Activated CD8-positive, alpha-beta memory T cell treated with anti-CD3 and anti-CD28 coated beads, Interleukin-2, amount 10 ng/mL, durations not matched to agents 7 days and 5 days (primary cell): ENCODE measurements around the gene CLIP2. TPM values are rescaled to one million over a fixed set of nuclear protein-coding genes. Genes with fewer than 3 reads are reported as not detected.
"Not testable (repeated sequence)": the region's sequence is repeated elsewhere in the genome, so short reads cannot be mapped to it uniquely, and the experiment has no call there.

Experiments used
- ATAC-seq: fragments of 150-1000 bp; cut with Tn5 transposase; one replicate; pipeline ENCODE4 v1.10.0; 2021; ENCODE audit warnings: moderate library complexity
- CTCF ChIA-PET: fragments of 350-600 bp; sonication (Branson Sonifier 250); formaldehyde crosslinking; loops from one replicate; lab custom pipeline; 2021; ENCODE audit warnings: antibody characterized with exemption; lab: Charles Lee
- DNase-seq: peaks from one replicate; pipeline ENCODE4 v3.0.0-alpha.2; 2020
- H3K27ac Mint-ChIP-seq: one replicate; pipeline ENCODE4 v1.8.0; 2021; ENCODE audit warnings: mild to moderate bottlenecking, mixed read lengths
- H3K27me3 Mint-ChIP-seq: one replicate; pipeline ENCODE4 v1.8.0; 2021; ENCODE audit warnings: mixed read lengths
- H3K36me3 Mint-ChIP-seq: one replicate; pipeline ENCODE4 v1.8.0; 2021; ENCODE audit warnings: mild to moderate bottlenecking, mixed read lengths
- H3K4me1 Mint-ChIP-seq: one replicate; pipeline ENCODE4 v1.8.0; 2021; ENCODE audit warnings: mixed read lengths
- H3K4me3 Mint-ChIP-seq: one replicate; pipeline ENCODE4 v1.8.0; 2021; ENCODE audit warnings: mild to moderate bottlenecking, moderate library complexity, mixed read lengths
- H3K9me3 Mint-ChIP-seq: one replicate; pipeline ENCODE4 v1.8.0; 2022; ENCODE audit warnings: low read depth, mixed read lengths
- total RNA-seq, 2 experiments: library from RNA; stranded (reverse); gene quantifications; one replicate each; pipeline ENCODE4 v1.2.3, GENCODE V29; 2021

The CLIP2 gene
- total RNA-seq, 2 experiments from 2014 or later: 1.9 to 4.6 TPM

DNA sequence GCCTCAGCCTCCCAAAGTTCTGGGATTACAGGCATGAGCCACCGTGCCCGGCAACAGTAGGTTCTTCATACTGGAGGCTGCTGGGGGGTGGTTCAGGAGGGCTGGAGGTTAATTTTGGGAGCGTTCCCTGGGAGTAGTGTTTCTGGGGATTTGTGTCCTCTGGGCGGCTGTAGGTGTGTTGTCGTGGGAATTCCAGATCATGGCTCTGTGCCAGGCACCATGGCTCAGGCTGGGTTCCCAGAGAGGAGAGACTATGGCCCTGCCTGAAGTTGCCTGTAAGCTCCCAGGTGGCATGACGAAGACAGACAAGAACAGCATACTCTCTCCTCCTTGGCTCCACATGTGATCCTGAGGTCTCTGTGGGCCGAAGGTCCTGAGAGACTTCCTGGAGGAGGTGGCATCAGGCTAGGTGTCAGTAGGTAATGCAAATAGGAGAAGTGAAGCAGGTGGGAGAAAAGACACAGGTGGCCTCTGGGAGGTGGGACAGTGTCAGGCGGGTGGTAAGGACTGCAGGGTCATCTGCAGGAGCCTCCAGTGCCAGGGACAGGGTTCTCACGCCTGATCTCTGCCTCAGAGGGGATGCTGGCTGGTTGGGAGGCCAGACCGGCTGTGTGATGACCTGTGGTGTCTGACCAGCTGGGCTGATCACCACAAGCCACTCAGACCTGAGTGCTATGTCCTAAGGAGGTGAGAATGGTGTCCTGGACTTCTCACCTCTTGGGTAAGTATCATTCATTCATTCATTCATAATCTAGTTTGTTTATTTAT lies 18.7 kb downstream of the CLIP2 start:
- Mint-ChIP-seq H3K9me3 (no peaks in the 10 kb centered on the region), H3K4me3 (no peak overlapping the region), H3K4me1 (peaks cover 28% of the 10 kb centered on the region), H3K27me3 (peaks cover 14% of the 10 kb centered on the region), H3K36me3 (no peaks in the 10 kb centered on the region), H3K27ac (no peak overlapping the region)
- DNase-seq (no peak), ATAC-seq (no peak)
- CTCF ChIA-PET: interaction anchor here (1.8 kb wide), 1 partner anchor 101 kb away, joined by 8 read pairs; no protein-coding TSS in a partner anchor

DNA sequence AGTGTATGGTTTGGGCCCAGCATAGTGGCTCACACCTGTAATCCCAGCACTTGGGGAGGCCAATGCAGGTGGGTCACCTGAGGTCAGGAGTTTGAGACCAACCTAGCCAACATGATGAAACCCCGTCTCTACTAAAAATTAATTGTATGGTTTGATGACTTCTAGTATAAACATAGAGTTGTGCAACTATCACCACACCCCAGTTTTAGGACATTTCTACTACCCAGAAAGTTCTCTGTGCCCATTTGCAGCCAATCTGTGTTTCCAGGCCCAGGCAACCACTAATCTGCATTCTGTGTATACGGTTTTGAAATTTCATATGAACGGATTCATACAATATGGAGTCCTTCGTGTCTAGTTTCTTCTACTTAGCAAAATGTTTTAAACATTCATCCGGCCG lies 20.0 kb downstream of the CLIP2 start:
- H3K4me1 Mint-ChIP-seq: peaks cover 28% of the 10 kb centered on the region
- CTCF ChIA-PET: no interaction called here

DNA sequence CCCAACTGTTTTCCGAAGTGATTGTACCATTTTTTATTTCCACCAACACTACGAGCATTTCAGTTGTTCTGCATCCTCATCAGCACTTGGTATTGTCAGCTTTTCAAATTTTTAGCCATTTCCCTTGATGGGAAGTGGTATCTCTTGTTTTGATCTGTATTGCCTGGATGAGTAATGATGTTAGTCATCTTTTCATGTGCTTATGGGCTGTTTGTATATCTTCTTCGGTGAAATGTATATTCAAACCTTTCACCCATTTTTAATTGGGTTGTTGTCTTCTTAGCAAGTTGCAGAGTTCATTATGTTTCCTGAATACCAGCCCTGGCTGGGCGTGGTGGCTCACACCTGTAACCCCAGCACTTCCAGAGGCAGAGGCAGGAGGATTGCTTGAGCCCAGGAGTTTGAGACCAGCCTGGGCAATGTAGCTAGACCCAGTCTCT lies 22.1 kb downstream of the CLIP2 start:
- no peaks in the 10 kb centered on the region for H3K36me3 Mint-ChIP-seq
- DNase-seq (no peak), ATAC-seq (no peak)
- H3K27me3 Mint-ChIP-seq: peaks cover 10% of the 10 kb centered on the region
- H3K9me3 Mint-ChIP-seq: no peaks in the 10 kb centered on the region
- no peak overlapping the region for H3K27ac Mint-ChIP-seq
- H3K4me1 Mint-ChIP-seq: peaks cover 20% of the 10 kb centered on the region
- CTCF ChIA-PET: no interaction called here
- H3K4me3 Mint-ChIP-seq: no peak overlapping the region

More for the DNA sequence above, 20.0 kb downstream of the CLIP2 start:
- H3K27ac Mint-ChIP-seq: no peak overlapping the region
- H3K4me3 Mint-ChIP-seq: no peak overlapping the region
- no peaks in the 10 kb centered on the region for H3K36me3 Mint-ChIP-seq
- ATAC-seq: no peak
- no peak for DNase-seq
- no peaks in the 10 kb centered on the region for H3K9me3 Mint-ChIP-seq
- H3K27me3 Mint-ChIP-seq: peaks cover 14% of the 10 kb centered on the region

DNA sequence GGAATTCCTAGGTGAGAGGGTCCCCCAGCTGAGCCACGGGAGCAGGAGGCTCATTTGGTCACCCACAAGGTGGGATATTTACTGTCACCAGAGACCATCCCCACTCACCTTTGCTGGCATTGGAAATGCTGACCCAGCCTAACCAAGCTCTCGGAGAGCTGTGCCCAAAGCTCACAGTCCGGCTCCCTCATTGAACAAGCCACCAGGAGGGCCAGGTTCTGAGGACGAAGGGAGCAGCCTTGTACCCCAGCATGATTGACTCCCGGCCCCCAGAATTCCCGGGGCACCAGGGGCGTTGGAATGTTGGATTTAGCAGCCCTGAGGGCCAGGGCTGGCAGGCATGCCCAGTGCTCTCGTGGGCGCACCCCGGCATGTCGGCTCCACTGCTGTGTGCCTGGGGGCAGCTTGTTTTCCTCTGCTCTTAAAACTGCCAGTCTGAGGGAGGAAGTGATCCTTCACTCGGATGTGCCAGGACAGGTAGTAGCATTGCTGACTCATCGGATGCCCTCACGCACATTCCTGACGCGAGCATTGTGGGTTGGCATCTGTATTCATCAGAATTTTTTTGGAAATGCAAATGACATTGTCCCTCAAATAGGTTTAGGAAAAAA lies 23.3 kb downstream of the CLIP2 start:
- H3K27me3 Mint-ChIP-seq: peaks cover 6% of the 10 kb centered on the region
- DNase-seq (no peak), ATAC-seq (no peak)
- no peak overlapping the region for H3K27ac Mint-ChIP-seq
- H3K36me3 Mint-ChIP-seq: no peaks in the 10 kb centered on the region
- CTCF ChIA-PET: no interaction called here
- H3K4me1 Mint-ChIP-seq: peaks cover 10% of the 10 kb centered on the region
- no peaks in the 10 kb centered on the region for H3K9me3 Mint-ChIP-seq
- H3K4me3 Mint-ChIP-seq: no peak overlapping the region

DNA sequence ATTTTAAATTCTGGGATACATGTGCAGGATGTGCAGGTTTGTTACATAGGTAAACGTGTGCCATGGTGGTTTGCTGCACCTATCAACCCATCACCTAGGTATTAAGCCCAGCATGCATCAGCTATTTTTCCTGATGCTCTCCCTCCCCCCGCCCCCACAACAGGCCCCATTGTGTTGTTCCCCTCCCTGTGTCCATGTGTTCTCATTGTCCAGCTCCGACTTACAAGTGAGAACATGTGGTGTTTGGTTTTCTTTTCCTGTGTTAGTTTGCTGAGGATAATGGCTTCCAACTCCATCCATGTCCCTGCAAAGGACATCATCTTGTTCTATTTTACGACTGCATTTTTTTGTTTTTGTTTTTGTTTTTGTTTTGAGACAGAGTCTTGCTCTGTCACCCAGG lies 26.7 kb downstream of the CLIP2 start:
- DNase-seq, ATAC-seq, H3K27me3 Mint-ChIP-seq, H3K9me3 Mint-ChIP-seq, CTCF ChIA-PET, H3K4me1 Mint-ChIP-seq, H3K36me3 Mint-ChIP-seq, H3K27ac Mint-ChIP-seq, H3K4me3 Mint-ChIP-seq: not testable (repeated sequence)

DNA sequence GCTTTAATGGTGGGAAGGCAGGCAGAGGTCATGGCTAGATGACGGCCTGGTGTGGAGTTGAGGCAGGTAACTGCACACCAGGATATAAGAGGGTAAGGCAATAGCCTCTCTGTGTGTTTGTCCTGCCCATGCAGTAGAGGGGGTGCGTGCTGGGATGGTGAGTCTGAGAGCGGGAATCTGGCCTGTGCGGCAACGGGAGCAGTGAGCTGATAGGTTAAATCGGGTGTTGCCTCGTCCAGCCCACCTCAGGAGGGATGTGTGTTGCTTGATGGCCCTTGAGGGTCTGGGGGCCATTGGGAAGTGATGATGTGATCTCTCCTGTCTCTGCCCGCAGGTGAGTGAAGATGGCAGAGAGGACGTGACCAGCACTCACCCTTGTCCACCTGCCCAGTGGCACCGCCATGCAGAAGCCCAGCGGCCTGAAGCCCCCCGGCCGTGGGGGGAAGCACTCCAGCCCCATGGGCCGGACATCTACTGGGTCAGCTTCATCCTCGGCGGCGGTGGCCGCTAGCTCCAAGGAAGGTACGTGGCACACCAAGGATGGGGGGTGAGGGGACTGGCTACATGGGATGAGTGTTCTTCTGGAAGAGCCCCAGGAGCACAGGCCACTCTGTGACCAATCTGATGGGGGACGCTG lies 28.1 kb downstream of the CLIP2 start:
- no peaks in the 10 kb centered on the region for H3K36me3 Mint-ChIP-seq
- CTCF ChIA-PET: no interaction called here
- no peaks in the 10 kb centered on the region for H3K27me3 Mint-ChIP-seq
- H3K4me1 Mint-ChIP-seq: peaks cover 3% of the 10 kb centered on the region
- H3K9me3 Mint-ChIP-seq: no peaks in the 10 kb centered on the region
- H3K27ac Mint-ChIP-seq: no peak overlapping the region
- DNase-seq (no peak), ATAC-seq (no peak)
- no peak overlapping the region for H3K4me3 Mint-ChIP-seq

DNA sequence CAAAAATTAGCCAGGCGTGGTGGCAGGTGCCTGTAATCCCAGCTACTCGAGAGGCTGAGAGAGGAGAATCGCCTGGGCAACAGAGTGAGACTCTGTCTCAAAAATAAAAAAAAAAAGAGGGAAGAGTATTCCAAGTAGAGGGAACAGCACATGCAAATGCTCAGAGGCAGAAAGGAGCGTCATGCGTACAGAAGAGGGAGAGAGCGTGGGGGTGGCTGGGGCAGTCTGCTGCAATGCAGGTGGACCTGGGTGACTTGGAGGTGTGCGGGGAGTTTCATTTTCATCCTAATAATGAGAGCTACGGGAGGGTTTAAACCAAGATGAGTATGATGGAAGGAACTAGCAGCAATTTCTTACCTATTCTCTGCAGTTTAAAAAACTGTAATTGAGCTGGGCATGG lies 28.8 kb downstream of the CLIP2 start:
- no peak for ATAC-seq
- CTCF ChIA-PET: no interaction called here
- DNase-seq: no peak
- Mint-ChIP-seq H3K36me3 (no peaks in the 10 kb centered on the region), H3K27me3 (no peaks in the 10 kb centered on the region), H3K4me3 (no peak overlapping the region), H3K4me1 (peaks cover 1% of the 10 kb centered on the region), H3K9me3 (no peaks in the 10 kb centered on the region), H3K27ac (no peak overlapping the region)

DNA sequence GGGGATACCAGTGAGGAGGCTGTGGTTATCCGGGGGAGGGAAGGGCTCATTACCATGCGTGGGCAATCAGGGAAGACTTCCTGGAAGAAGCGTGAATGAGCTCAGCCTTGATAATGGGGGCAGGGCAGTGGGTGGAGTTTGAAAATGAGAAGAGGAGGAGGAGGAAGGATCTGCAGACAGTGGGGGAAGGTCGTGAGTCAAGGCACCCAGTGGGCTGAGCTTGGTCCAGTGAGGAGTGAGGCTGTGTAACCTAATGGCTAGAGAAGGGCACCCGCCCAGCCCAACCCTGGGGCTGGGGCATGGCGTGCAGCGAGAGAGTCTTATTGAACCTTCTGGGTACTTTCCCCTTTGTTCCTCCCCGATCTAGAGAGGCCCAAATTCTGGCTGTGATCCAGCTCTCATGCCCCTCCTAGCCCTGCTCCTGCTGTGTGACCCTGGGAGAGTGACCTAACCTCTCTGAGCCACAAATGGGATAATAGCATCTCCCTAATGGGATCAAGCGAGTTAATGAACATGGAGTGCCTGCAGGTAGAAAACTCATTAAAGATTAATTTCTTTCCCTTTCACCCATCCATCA lies 31.5 kb downstream of the CLIP2 start:
- Mint-ChIP-seq H3K4me3 (no peak overlapping the region), H3K4me1 (peaks cover 1% of the 10 kb centered on the region), H3K27me3 (no peaks in the 10 kb centered on the region), H3K9me3 (no peaks in the 10 kb centered on the region), H3K27ac (no peak overlapping the region), H3K36me3 (no peaks in the 10 kb centered on the region)
- DNase-seq (no peak), ATAC-seq (no peak)
- CTCF ChIA-PET: no interaction called here

DNA sequence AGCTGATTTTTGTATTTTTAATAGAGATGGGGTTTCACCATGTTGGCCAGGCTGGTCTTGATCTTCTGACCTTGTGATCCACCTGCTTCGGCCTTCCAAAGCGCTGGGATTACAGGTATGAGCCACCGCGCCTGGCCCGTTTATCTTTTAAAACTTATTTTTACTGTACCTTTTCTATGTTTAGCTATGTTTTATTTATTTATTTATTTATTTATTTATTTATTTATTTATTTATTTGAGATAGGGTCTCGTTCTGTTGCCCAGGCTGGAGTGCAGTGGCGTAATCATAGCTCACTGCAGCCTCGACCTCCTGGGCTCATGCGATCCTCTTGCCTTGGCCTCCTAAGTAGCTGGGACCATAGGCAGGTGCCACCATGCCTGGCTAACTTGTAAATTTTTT lies 33.7 kb downstream of the CLIP2 start:
- ATAC-seq, H3K9me3 Mint-ChIP-seq, H3K27me3 Mint-ChIP-seq, DNase-seq, CTCF ChIA-PET, H3K36me3 Mint-ChIP-seq, H3K4me3 Mint-ChIP-seq, H3K27ac Mint-ChIP-seq, H3K4me1 Mint-ChIP-seq: not testable (repeated sequence)

DNA sequence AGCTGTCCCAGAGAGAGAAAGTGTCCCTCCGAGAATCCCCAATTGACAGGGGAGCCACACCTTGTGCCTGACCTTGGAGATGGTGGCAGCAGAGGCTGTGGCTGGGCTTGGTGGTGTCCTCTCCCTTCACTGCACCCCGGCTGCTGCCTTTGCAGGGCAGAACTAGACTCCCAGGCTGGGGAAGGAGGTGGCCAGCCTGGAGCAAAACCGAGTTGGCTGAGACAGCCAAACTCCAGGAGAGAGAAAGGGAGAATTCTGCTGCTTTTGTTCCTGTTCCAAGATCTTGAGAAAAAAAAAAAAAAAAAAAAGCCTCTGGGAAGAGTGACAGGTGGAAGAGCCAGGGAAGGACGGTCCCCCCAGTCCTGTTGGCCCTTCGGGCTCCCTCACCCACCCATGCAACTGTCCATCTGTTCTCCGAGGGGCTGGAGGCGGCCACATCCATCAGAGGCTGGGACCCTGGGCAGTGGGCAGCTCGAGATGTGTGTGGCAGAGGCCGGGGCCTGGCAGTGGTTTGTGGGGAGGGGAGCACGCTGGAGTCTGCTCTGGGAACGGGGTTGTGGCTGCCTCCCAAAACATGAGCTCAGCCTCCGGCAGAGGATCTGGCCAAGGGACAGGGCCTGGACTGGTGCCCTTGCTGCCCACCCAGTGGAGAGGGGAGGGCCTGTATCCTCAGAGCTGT lies 35.5 kb downstream of the CLIP2 start:
- peaks cover 1% of the 10 kb centered on the region for H3K4me1 Mint-ChIP-seq
- DNase-seq: no peak
- CTCF ChIA-PET: no interaction called here
- H3K4me3 Mint-ChIP-seq: no peak overlapping the region
- no peak for ATAC-seq
- H3K27me3 Mint-ChIP-seq: no peaks in the 10 kb centered on the region
- no peak overlapping the region for H3K27ac Mint-ChIP-seq
- no peaks in the 10 kb centered on the region for H3K9me3 Mint-ChIP-seq
- H3K36me3 Mint-ChIP-seq: no peaks in the 10 kb centered on the region

DNA sequence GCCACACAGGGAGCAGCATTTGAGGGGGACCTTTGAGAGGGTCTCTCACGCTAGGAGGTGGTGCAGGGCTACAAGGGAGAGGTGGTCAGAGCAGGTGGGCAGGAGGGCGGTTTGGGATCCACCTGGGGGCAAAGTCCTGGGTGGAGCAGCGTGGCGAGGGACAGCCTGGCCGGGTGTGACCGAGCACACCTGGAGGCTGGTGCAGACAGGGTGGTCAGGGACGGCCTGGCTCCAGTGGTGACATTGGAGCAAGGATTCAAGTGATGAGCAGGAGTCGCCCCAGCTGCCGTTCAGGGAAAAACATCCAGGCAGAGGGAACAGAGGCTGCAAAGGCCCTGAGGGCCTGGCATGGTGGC lies 36.0 kb downstream of the CLIP2 start:
- Mint-ChIP-seq H3K27me3 (no peaks in the 10 kb centered on the region), H3K27ac (no peak overlapping the region), H3K4me3 (no peak overlapping the region), H3K4me1 (peaks cover 1% of the 10 kb centered on the region), H3K36me3 (no peaks in the 10 kb centered on the region), H3K9me3 (no peaks in the 10 kb centered on the region)
- CTCF ChIA-PET: no interaction called here
- no peak for ATAC-seq
- no peak for DNase-seq

DNA sequence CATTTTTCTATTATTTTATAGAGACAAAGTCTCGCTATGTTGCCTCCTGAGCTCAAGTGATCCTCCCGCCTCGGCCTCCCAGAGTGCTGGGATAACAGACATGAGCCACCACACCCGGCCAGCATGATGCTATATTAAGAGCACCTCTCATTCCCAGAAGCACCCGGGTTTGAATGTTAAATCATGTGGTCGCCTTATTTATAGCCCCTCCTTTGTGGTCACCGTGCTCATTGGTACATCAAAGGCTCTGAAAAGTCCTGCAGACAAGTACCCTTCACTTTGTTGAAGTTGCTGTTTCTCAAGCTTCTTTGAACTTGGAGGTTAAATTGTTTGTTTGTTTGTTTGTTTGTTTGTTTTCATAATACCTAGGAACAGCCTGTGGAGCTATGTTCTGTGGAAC lies 40.0 kb downstream of the CLIP2 start:
- Mint-ChIP-seq H3K36me3 (no peaks in the 10 kb centered on the region), H3K27ac (no peak overlapping the region), H3K9me3 (no peaks in the 10 kb centered on the region), H3K27me3 (no peaks in the 10 kb centered on the region), H3K4me3 (no peak overlapping the region), H3K4me1 (no peaks in the 10 kb centered on the region)
- DNase-seq (no peak), ATAC-seq (no peak)
- CTCF ChIA-PET: no interaction called here

DNA sequence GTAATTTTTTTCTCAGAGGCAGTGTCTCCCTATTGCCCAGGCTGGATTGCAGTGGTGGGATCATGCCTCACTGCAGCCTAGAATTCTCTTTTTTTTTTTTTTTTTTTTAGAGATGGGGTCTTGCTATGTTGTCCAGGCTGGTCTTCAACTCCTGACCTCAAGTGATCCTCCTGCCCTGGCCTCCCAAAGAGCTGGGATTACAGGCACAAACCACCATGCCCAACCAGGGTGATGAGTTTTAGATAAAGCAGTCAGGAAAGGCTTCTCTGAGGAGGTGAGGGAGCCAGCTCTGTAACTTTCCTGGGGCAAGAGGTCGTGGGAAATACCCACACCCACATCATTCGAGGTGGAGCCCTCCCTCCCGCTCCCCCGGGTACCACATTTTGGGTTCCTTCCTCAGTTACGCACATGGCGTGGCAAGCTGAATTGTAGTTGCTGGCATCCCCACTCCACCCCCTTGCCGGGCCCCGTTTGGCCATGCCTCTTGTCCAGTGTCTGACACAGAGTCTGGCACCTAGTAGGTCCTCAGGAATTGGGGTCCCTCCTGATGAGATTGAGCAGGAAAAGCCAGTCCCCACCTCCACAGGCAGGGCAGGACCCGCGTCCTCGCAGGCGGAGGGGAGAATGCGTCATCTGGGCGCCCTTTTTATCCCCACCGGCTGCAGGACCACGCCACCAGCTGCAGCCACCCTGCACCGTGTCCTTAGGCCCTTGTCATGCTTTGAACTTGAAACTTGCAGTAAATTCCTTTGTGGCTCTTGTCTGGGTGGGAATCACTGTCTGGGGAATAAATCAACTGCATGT lies 43.4 kb downstream of the CLIP2 start:
- H3K4me3 Mint-ChIP-seq: no peak overlapping the region
- no peak for ATAC-seq
- H3K36me3 Mint-ChIP-seq: no peaks in the 10 kb centered on the region
- no peaks in the 10 kb centered on the region for H3K4me1 Mint-ChIP-seq
- no peak overlapping the region for H3K27ac Mint-ChIP-seq
- CTCF ChIA-PET: interaction anchor here (1.4 to 1.7 kb wide), 2 partner anchors 70 to 126 kb away, joined by 3 to 4 read pairs; no protein-coding TSS in a partner anchor
- no peaks in the 10 kb centered on the region for H3K27me3 Mint-ChIP-seq
- no peaks in the 10 kb centered on the region for H3K9me3 Mint-ChIP-seq
- DNase-seq: no peak
